ENCODE data around the gene SPG21.

- TF ChIP-seq CTCF (IDR thresholded peaks at IDR 0.05) (no peak), POLR2A (IDR thresholded peaks at IDR 0.05) (no peak)
Measured at GRCh38 chr15:64981812-64982431, 7.8 kb downstream of the SPG21 start.

Measured in breast epithelium (tissue), 3 donors.